Stomach (tissue), 9 donors: Measurements from ENCODE around the gene KLB. TPM values are rescaled to one million over a fixed set of nuclear protein-coding genes. Genes with fewer than 3 reads are reported as not detected.

Source experiments
- DNase-seq, 2 donors: peaks; one replicate each; pipeline versions ENCODE4 v3.0.0 to v3.0.0-alpha.2; 2013 to 2019
- H3K27ac ChIP-seq, 5 donors: fragments of 200-600 bp in 4 of 5; sonication (generic) in 4 of 5; one replicate each; pipeline ENCODE4 v1.5.1; 2013 to 2019; ENCODE audit warnings: mild to moderate bottlenecking in 1 of 5, moderate library complexity in 1 of 5
- H3K27me3 ChIP-seq, 3 donors: fragments of 200-600 bp; sonication (generic); one replicate each; pipeline ENCODE4 v1.5.1; 2017 to 2019; ENCODE audit warnings: mixed run types in 1 of 3
- H3K36me3 ChIP-seq, 4 donors: fragments of 200-600 bp; sonication (generic); 1 replicate in 3 of 4; 2 replicates in 1 of 4; pipeline ENCODE4 v1.5.1; 2016 to 2019
- H3K4me1 ChIP-seq, 4 donors: fragments of 200-600 bp; sonication (generic); one replicate each; pipeline ENCODE4 v1.5.1; 2016 to 2019
- H3K4me3 ChIP-seq, 4 donors: fragments of 200-600 bp; sonication (generic) in 3 of 4; one replicate each; pipeline ENCODE4 v1.5.1; 2016 to 2019; ENCODE audit warnings: mild to moderate bottlenecking in 1 of 4
- H3K9me3 ChIP-seq, 4 donors: fragments of 200-600 bp; sonication (generic); one replicate each; pipeline ENCODE4 v1.5.1; 2016 to 2019
- EP300 ChIP-seq: sonication (generic); formaldehyde crosslinking; IDR thresholded peaks from one replicate; pipeline ENCODE4 v1.6.1; 2017; ENCODE audit warnings: antibody characterized with exemption
- POLR2A ChIP-seq, 4 donors: fragments of 450-650 bp; IDR thresholded peaks; one replicate each; pipeline ENCODE4 v1.6.1; 2016; ENCODE audit warnings: antibody characterized with exemption in 4 of 4, control low read depth in 2 of 4, mild to moderate bottlenecking in 1 of 4, moderate library complexity in 1 of 4
- POLR2AphosphoS5 ChIP-seq, 3 donors: sonication (generic); formaldehyde crosslinking; IDR thresholded peaks; one replicate each; pipeline ENCODE4 v1.6.1; 2016; ENCODE audit warnings: antibody characterized with exemption in 3 of 3
- WGBS, 5 donors: extraction: QIAGEN DNeasy Blood & Tissue Kit in 3 of 5; methylation state at CpG; one replicate each; pipeline versions ENCODE4 v1.1.5 to v1.1.7; 2013 to 2018; 5-methylcytosine and 5-hydroxymethylcytosine counted together
- intact Hi-C: fragments of 100-400 bp; cut with DNase I; formaldehyde crosslinking; loops from one replicate; pipeline ENCODE4 v1.15.1; 2023; ENCODE audit warnings: low total_unique reads
- polyA plus RNA-seq, 3 donors: library from polyadenylated mRNA; stranded (reverse); fragments of 200-250 nt; gene quantifications; one replicate each; pipeline ENCODE4 v1.2.3, GENCODE V29; 2013
- total RNA-seq, 5 donors: library from RNA; depleted of rRNA; stranded (reverse); fragments of >200 nt; gene quantifications; one replicate each; pipeline versions ENCODE4 v1.1.0 to v1.2.3, GENCODE V29; 2014 to 2016
- TF ChIP-seq, protein P1 (sequence below), 7 experiments: fragments of 450-650 bp in 4 of 7; fragments of 200-600 bp in 3 of 7; sonication (generic) in 3 of 7; IDR thresholded peaks; one replicate each; pipeline ENCODE4 v1.5.1; 2016 to 2019; ENCODE audit warnings: antibody characterized with exemption in 7 of 7, control low read depth in 2 of 7, mild to moderate bottlenecking in 1 of 7
- donor health status: healthy with polysubstance abuse.
- donor health status: Bipolar disorder and iron deficiency.
- donor health status: healthy.

The KLB gene
- total and polyA plus RNA-seq, 8 donors = 0.06 to 0.61 (median 0.14) TPM; not detected in 4

DNA sequence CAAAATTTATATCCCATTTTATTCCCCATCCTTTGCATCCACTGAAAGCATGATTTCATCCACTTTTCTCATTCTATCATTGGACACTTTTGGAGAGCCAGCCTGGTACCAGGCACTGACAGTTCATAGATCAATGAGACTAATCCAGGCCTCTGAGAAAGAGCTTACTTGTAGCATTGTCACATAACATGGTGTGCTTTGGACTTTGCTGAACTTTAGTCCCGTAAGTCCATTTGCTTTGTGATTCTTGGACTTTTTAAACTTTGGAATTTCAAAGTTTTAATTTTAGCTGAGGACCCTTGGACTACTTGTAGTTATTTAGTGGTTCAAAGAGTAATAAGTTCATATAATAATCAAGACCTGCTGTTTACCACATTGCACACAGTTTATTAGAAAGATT lies 63.7 kb downstream of the KLB start:
- WGBS, 5 donors = 88 to 96% (median 93%) methylated on average over 1 of the region's 1 CpG
- TF ChIP-seq POLR2A (IDR thresholded peaks at IDR 0.05) (no peak), EP300 (no peak), POLR2AphosphoS5 (IDR thresholded peaks at IDR 0.05) (no peak)
- TF ChIP-seq, protein P1, sequence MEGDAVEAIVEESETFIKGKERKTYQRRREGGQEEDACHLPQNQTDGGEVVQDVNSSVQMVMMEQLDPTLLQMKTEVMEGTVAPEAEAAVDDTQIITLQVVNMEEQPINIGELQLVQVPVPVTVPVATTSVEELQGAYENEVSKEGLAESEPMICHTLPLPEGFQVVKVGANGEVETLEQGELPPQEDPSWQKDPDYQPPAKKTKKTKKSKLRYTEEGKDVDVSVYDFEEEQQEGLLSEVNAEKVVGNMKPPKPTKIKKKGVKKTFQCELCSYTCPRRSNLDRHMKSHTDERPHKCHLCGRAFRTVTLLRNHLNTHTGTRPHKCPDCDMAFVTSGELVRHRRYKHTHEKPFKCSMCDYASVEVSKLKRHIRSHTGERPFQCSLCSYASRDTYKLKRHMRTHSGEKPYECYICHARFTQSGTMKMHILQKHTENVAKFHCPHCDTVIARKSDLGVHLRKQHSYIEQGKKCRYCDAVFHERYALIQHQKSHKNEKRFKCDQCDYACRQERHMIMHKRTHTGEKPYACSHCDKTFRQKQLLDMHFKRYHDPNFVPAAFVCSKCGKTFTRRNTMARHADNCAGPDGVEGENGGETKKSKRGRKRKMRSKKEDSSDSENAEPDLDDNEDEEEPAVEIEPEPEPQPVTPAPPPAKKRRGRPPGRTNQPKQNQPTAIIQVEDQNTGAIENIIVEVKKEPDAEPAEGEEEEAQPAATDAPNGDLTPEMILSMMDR (IDR thresholded peaks at IDR 0.05) = no peak
- no peaks in the 10 kb centered on the region for H3K27me3 ChIP-seq
- peaks cover 0 to 64% (median 49%) of the 10 kb centered on the region in 4 donors for H3K36me3 ChIP-seq
- no peak for DNase-seq
- no peak overlapping the region for H3K27ac ChIP-seq
- H3K9me3 ChIP-seq = no peaks in the 10 kb centered on the region
- intact Hi-C loops = loop anchor here (10.0 kb wide), 1 partner anchor 194 kb away; no protein-coding TSS in a partner anchor
- H3K4me1 ChIP-seq = peaks cover 0 to 19% (median 8%) of the 10 kb centered on the region in 4 donors
- H3K4me3 ChIP-seq = no peak overlapping the region

DNA sequence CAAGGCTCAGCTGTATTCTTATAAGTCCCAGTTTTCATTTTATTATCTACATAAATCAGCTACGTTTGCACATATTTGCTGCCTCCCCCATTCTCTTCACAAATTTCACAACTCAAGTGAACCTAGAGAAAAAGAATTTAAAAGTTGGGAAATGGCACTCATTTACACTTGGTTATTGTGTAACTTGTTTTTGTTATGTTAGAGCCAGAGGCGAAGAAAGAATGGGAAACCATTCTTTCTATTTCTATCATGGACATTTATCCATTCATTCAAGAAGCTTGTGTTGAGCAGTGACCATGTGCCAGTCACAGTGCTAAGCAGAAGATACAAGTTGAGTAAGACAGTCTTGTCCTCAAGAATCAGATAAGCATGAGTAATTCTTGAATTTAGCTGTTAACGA lies 65.7 kb downstream of the KLB start:
- no peak for DNase-seq
- TF ChIP-seq EP300 = no peak
- TF ChIP-seq POLR2A (IDR thresholded peaks at IDR 0.05) = no peak
- TF ChIP-seq POLR2AphosphoS5 (IDR thresholded peaks at IDR 0.05) = no peak
- TF ChIP-seq, protein P1 (IDR thresholded peaks at IDR 0.05) = no peak
- H3K4me3 ChIP-seq = no peak overlapping the region
- H3K36me3 ChIP-seq = peaks cover 0 to 73% (median 61%) of the 10 kb centered on the region in 4 donors
- no peaks in the 10 kb centered on the region for H3K9me3 ChIP-seq
- H3K27me3 ChIP-seq = no peaks in the 10 kb centered on the region
- intact Hi-C loops = loop anchor here (10.0 kb wide), 1 partner anchor 192 kb away; no protein-coding TSS in a partner anchor
- no peak overlapping the region for H3K27ac ChIP-seq
- whole genome bisulfite sequencing, 5 donors = 85 to 93% (median 85%) methylated on average over 3 of the region's 3 CpGs
- peaks cover 0 to 10% (median 4%) of the 10 kb centered on the region in 4 donors for H3K4me1 ChIP-seq

DNA sequence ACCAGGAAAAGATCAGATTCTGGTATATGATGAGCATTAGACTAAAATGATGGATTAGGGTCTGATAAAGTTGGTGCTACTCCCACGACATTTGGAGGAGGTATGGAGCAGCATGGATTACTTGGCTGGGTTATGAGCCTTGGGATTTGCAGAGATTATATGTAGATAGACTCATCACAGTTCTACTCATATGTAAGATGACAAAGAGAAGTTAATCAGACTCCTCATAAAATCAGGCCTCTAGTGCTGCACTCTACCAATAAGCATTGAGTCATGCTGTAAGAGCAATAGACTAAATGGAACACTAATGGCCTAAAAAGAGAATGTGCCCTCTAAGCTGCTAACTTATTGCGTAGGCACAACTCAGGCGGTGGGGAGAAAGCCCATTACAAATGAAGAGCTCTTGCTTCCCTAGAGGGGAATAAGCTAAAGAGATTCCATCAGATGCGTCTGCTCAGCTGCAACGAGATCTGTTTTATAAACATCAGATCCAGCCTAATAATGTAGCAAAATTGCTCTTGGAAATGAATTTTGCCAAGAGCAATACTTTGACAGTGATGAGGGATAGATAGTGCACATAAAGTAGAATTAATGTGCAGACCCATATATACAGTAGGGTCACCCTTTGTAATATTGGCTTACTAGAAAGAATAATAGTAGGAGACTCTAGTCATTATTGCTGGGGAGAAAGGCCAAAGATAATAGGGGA lies 69.6 kb downstream of the KLB start:
- Histone ChIP-seq H3K27ac (no peak overlapping the region), H3K36me3 (peaks cover 0 to 66% (median 60%) of the 10 kb centered on the region in 4 donors), H3K27me3 (no peaks in the 10 kb centered on the region), H3K9me3 (no peaks in the 10 kb centered on the region), H3K4me1 (no peaks in the 10 kb centered on the region), H3K4me3 (no peak overlapping the region)
- 72 to 93% (median 87%) methylated on average over 5 of the region's 5 CpGs for WGBS, 5 donors
- intact Hi-C loops = loop anchor here (10.0 kb wide), 1 partner anchor 188 kb away; no protein-coding TSS in a partner anchor
- TF ChIP-seq POLR2A (IDR thresholded peaks at IDR 0.05) (no peak), POLR2AphosphoS5 (IDR thresholded peaks at IDR 0.05) (no peak), EP300 (no peak)
- TF ChIP-seq, protein P1 (IDR thresholded peaks at IDR 0.05) = no peak
- no peak for DNase-seq

DNA sequence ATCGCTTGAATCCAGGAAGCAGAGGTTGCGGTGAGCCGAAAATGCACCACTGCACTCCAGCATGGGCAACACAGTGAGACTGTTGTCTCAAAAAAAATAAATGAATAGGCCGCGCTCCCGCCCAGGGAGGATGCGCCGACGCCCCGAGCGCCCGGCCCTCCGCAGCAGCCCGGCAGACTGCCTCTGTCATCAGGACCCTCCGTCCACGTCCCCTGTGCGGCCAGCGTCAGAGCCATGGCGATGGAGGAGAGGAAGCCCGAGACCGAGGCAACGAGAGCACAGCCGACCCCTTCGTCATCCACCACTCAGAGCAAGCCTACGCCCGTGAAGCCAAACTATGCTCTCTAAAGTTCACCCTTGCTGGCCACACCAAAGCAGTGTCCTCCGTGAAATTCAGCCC lies 73.5 kb downstream of the KLB start:
- no peak for DNase-seq
- Histone ChIP-seq H3K4me3 (no peak overlapping the region), H3K4me1 (no peaks in the 10 kb centered on the region), H3K27me3 (no peaks in the 10 kb centered on the region), H3K36me3 (peaks cover 0 to 31% (median 24%) of the 10 kb centered on the region in 4 donors), H3K27ac (no peak overlapping the region), H3K9me3 (peaks cover 0 to 10% (median 0%) of the 10 kb centered on the region in 4 donors)
- WGBS, 5 donors = 95 to 99% (median 98%) methylated on average over 27 of the region's 27 CpGs
- TF ChIP-seq POLR2A (IDR thresholded peaks at IDR 0.05) (no peak), POLR2AphosphoS5 (IDR thresholded peaks at IDR 0.05) (no peak), EP300 (no peak)
- TF ChIP-seq, protein P1 (IDR thresholded peaks at IDR 0.05) = no peak
- intact Hi-C loops = no loop called here
